ENCODE data around the gene CES3. TPM values are rescaled to one million over a fixed set of nuclear protein-coding genes. Genes with fewer than 3 reads are reported as not detected.

Gene CES3
- polyA plus RNA-seq, 1 donor from 2014 or later = 1.8 TPM

DNA sequence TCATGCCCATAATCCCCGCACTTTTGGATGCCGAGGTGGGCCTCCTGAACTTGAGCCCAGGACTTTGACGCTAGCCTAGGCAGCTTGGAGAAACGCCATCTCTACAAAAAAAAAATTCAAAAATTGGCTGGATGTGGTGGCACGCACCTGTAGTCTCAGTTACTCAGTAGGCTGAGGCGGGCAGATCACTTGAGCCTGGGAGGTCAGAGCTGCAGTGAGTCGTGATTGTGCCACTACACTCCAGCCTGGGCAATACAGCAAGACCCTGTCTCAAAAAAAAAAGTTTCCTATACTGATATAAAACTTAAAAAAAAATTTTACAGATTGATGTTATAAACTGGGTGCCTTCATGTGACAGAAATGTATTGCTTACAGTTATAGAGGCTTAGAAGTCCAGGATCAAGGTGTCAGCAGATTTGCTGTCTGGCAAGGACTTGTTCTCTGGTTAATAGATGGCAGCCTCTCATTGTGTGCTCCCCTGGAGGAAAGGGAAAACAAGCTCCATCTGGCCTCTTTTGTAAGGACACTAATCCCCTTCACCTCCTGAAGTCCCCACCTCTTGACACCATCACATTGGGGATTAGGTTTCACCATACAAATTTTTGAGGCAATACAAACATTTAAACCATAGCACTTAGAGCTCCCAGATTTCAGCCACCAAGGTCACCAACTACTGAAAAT, 8.5 kb upstream of the CES3 start:
- H3K27ac ChIP-seq (ENCODE audit: low read length) = no peak overlapping the region
- H3K36me3 ChIP-seq (ENCODE audit: insufficient read depth, low read length) = no peaks in the 10 kb centered on the region
- no peak overlapping the region for H2AFZ ChIP-seq (ENCODE audit: low read depth, low read length)
- no peaks in the 10 kb centered on the region for H3K9me3 ChIP-seq (ENCODE audit: low read length)
- H3K9ac ChIP-seq (ENCODE audit: low read length) = no peak overlapping the region
- H3K4me2 ChIP-seq (ENCODE audit: low read length) = no peak overlapping the region
- no peak overlapping the region for H3K4me3 ChIP-seq (ENCODE audit: low read length)
- peaks cover 35% of the 10 kb centered on the region for H3K27me3 ChIP-seq (ENCODE audit: insufficient read depth, low read depth, low read length)
- H3K79me2 ChIP-seq (replicated peaks; ENCODE audit: insufficient read depth, low read length) = no peaks in the 10 kb centered on the region
- H3K9me2 ChIP-seq (ENCODE audit: insufficient read depth, low read length) = no peaks in the 10 kb centered on the region
- TF ChIP-seq EZH2 (IDR thresholded peaks at IDR 0.05; ENCODE audit: borderline replicate concordance, insufficient read depth, low read length, poor library complexity, severe bottlenecking) (no peak), RAD21 (conservative IDR thresholded peaks at IDR 0.05) (no peak), MXI1 (conservative IDR thresholded peaks at IDR 0.05; ENCODE audit: poor library complexity, severe bottlenecking) (no peak), EP300 (conservative IDR thresholded peaks at IDR 0.05; ENCODE audit: poor library complexity, severe bottlenecking) (no peak), TAF1 (IDR thresholded peaks at IDR 0.05; ENCODE audit: low read depth) (no peak), SMC3 (conservative IDR thresholded peaks at IDR 0.05; ENCODE audit: poor library complexity) (no peak), REST (IDR thresholded peaks at IDR 0.05; ENCODE audit: borderline replicate concordance) (no peak), POLR2AphosphoS5 (IDR thresholded peaks at IDR 0.05) (no peak)
- TF ChIP-seq, protein P1, sequence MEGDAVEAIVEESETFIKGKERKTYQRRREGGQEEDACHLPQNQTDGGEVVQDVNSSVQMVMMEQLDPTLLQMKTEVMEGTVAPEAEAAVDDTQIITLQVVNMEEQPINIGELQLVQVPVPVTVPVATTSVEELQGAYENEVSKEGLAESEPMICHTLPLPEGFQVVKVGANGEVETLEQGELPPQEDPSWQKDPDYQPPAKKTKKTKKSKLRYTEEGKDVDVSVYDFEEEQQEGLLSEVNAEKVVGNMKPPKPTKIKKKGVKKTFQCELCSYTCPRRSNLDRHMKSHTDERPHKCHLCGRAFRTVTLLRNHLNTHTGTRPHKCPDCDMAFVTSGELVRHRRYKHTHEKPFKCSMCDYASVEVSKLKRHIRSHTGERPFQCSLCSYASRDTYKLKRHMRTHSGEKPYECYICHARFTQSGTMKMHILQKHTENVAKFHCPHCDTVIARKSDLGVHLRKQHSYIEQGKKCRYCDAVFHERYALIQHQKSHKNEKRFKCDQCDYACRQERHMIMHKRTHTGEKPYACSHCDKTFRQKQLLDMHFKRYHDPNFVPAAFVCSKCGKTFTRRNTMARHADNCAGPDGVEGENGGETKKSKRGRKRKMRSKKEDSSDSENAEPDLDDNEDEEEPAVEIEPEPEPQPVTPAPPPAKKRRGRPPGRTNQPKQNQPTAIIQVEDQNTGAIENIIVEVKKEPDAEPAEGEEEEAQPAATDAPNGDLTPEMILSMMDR (IDR thresholded peaks at IDR 0.05; ENCODE audit: poor library complexity, severe bottlenecking) = no peak
- no peaks in the 10 kb centered on the region for H4K20me1 ChIP-seq (ENCODE audit: insufficient read depth)
- no peaks in the 10 kb centered on the region for H3F3A ChIP-seq (ENCODE audit: insufficient read depth, low read length, poor library complexity, severe bottlenecking)

DNA sequence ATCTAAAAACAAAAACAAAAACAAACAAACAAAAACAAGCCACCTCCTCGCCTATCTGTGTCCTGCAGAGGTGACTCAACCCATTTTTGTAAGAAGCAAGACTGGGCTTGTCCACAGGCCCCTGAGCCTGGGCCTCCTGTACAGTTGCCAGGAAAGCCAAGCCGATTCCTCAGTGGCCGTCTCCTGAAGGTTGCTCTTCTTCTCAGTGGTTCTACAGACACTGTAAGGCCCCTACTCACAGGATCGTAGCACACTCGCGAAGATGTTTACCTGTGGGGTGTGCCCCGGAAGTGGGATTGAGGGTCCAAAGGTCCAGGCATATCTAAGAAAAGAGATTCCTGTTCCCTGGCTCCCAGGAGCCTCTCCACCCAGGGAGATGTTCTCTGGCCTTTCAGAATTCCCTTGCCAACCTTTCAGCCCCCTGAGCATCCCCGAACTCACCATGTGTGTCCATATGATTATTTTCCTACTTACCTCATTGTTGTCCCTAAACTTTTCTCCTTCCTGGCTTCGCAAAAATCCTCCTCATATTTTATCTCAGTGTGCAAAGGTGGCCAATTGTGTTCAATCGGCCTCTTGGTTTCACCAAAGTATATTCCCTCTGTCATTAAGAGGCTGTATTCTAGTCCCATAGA, 7.5 kb upstream of the CES3 start:
- Histone ChIP-seq H3F3A (ENCODE audit: insufficient read depth, low read length, poor library complexity, severe bottlenecking) (no peaks in the 10 kb centered on the region), H3K4me2 (ENCODE audit: low read length) (no peak overlapping the region), H3K9ac (ENCODE audit: low read length) (no peak overlapping the region), H4K20me1 (ENCODE audit: insufficient read depth) (no peaks in the 10 kb centered on the region), H3K9me2 (ENCODE audit: insufficient read depth, low read length) (no peaks in the 10 kb centered on the region), H3K79me2 (replicated peaks; ENCODE audit: insufficient read depth, low read length) (no peaks in the 10 kb centered on the region), H3K4me3 (ENCODE audit: low read length) (no peak overlapping the region), H3K9me3 (ENCODE audit: low read length) (no peaks in the 10 kb centered on the region), H2AFZ (ENCODE audit: low read depth, low read length) (no peak overlapping the region), H3K36me3 (ENCODE audit: insufficient read depth, low read length) (no peaks in the 10 kb centered on the region), H3K27me3 (ENCODE audit: insufficient read depth, low read depth, low read length) (peaks cover 26% of the 10 kb centered on the region), H3K27ac (ENCODE audit: low read length) (no peak overlapping the region)
- TF ChIP-seq EZH2 (IDR thresholded peaks at IDR 0.05; ENCODE audit: borderline replicate concordance, insufficient read depth, low read length, poor library complexity, severe bottlenecking) = no peak
- no peak for TF ChIP-seq TAF1 (IDR thresholded peaks at IDR 0.05; ENCODE audit: low read depth)
- TF ChIP-seq REST (IDR thresholded peaks at IDR 0.05; ENCODE audit: borderline replicate concordance) = no peak
- TF ChIP-seq POLR2AphosphoS5 (IDR thresholded peaks at IDR 0.05) = no peak
- TF ChIP-seq, protein P1 (IDR thresholded peaks at IDR 0.05; ENCODE audit: poor library complexity, severe bottlenecking) = no peak
- TF ChIP-seq MXI1 (conservative IDR thresholded peaks at IDR 0.05; ENCODE audit: poor library complexity, severe bottlenecking) = no peak
- TF ChIP-seq SMC3 (conservative IDR thresholded peaks at IDR 0.05; ENCODE audit: poor library complexity) = no peak
- no peak for TF ChIP-seq RAD21 (conservative IDR thresholded peaks at IDR 0.05)
- TF ChIP-seq EP300 (conservative IDR thresholded peaks at IDR 0.05; ENCODE audit: poor library complexity, severe bottlenecking) = no peak
